Esophagus mucosa (tissue), 1 donor: ENCODE measurements around the gene SUGCT. TPM values are rescaled to one million over a fixed set of nuclear protein-coding genes. Genes with fewer than 3 reads are reported as not detected.

ENCODE experiments used
- ATAC-seq: fragments of 200-7000 bp; cut with Tn5 transposase; one replicate; pipeline ENCODE4 v1.9.1; 2020
- total RNA-seq: library from RNA; stranded (reverse); gene quantifications from one replicate; pipeline ENCODE4 v1.2.4, GENCODE V29; 2023
- donor health status: DM: yes; HTN: yes; CAD: no.

Gene SUGCT
- total RNA-seq, 1 donor from 2014 or later, result 8.2 TPM

DNA sequence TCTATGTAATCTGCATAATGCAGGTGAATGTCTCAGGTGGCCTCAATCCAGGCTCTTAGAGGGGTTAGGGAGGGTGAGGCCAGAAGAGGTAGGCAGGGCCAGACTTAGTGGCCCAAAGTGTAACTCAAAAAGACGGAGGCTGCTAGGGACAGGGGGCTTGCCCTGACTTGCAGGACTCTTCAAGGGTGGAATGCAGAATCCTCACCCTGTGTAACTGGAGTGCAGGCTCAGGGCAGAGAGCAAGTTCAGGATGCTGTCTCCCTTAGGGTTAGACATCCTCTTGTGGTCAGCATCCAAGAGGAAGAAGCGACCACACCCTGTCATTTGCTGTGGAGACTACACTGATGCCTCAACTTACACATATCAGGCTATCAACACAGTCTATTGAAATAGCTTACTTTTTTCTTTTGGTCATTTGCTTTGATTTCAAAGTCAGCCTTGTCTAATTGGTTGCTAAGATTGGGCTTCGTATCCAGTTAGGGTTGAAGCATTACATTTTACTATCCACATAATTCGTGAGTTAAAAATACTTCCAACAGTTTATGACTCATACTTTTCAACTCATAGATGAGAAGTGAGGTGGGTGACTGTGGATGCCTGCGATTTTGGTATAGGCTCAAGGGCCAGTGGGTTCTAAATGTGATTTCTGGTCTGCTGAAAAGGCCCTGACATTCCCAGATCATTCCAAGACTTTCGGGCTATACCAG is 563.6 kb downstream of the SUGCT start:
- no peak for ATAC-seq

DNA sequence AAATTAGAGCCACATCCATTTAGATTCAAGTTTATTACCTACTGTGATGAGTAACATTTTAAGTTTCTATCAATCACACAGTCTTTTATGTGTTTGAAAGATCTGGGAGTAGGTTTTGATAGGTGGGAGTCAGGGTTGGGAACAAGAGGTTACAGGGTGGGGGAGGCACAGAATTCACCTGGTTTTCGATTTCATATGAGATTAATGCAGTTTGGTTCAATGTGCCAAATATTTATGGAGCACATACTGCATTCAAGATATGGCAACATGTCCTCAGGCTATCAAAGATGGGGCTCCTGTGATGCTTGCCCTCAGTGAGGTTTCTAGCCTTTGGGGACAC is 564.1 kb downstream of the SUGCT start:
- no peak for ATAC-seq

DNA sequence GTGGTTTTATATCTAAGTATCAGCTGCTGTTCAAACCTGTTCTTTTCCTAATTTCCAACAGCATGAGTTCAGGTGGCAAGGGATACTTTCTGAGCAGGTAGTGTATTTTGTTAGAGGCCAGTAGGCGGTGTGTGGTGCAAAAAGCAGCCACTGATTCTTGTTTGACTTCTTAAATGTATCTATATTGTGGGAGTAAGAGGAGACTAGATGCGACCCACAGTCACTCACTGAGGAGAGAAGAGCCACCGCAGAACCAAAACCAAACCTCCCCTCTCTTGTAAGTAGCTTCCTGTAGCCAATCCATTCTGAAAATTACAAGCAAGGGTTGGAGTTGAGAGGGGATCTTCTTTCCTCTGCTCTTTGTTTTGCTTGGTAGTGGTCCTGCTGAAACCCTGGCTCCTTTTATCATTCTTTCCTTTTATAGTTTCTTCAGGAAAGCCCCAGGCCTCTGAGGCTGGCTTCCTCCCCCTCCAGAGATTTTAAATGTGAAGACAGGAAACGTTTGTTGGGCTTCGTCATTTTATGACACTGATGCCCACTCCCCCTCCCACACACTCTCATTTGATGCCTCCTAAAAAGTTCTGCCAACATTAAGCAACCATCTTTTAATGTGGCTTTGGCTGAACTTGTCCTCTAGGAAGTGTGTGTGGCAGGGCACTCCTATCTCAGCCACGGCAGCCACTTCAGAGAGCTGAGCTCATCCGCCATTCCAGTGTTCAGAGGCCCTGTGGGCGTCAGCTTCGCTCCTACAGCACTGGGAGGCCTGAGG is 566.0 kb downstream of the SUGCT start:
- no peak for ATAC-seq

DNA sequence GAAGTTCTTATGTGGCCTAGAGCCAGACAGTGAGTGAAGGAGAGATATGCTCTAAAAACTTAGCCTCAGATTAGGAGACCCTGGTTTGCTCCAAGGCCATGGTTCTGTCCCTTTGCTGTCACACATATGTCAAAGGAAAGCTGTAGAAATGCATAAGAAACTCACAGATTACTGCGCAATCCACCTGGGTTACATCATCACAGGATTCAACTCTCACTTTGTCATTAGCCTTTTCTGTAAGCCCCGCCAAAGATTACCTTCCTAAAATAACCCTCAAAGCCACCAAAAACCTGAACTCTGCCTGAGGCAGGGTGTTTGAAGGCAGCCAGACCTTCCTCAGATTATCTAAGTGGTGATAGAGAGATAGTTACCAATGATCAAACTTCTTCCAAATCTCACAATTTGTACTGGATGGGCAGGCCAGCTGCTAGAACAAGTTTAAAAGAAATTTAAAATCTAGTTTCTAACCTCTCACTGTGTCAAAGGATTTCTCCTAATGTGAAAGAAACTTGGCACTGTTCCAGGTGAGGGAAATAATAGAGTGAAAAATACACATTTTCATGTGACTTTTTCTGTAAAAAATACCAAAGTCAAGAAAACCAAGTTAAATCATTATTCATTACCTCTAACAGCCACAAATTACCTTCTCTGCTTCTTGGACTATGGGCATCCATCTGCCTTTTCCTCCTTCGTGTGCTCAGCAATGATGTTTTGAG is 567.2 kb downstream of the SUGCT start:
- ATAC-seq, result no peak

DNA sequence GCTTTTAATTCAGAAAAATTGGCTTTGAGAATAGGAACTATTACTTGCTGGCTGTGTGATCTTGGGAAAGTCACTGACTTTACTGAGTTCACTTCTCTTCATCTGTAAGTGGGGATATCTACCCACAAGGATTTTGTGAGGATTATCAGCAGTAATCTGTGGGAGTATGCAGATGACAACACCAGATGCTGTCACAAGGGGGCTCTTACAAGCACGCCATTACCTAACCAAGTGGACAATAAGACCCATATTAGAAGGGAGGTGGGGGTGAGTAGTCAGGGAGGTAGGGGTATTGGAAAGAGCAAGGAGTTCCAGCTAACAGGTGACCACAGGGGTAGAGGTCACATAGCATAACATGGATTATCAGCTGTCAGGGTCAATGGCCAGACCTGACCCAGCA is 569.4 kb downstream of the SUGCT start:
- ATAC-seq, result no peak

DNA sequence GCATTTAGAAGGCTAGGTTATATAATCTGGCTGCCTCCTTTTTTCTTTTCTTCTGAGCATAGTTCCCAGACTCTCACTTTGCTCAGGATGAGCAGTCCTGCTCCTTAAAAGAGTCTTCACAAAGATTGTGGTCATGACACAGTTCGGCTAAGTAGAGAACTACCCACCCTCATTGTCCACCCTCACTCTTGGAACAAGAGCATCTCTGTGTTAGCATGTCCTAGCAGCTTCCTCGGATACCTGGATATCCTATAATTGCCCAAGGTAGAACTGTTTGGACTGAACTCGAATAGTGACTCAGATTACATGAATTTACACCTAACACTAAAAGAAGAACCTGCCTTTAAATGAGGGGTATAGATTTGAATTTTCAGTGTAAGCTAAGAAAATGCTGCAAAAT is 572.0 kb downstream of the SUGCT start:
- ATAC-seq, result no peak

DNA sequence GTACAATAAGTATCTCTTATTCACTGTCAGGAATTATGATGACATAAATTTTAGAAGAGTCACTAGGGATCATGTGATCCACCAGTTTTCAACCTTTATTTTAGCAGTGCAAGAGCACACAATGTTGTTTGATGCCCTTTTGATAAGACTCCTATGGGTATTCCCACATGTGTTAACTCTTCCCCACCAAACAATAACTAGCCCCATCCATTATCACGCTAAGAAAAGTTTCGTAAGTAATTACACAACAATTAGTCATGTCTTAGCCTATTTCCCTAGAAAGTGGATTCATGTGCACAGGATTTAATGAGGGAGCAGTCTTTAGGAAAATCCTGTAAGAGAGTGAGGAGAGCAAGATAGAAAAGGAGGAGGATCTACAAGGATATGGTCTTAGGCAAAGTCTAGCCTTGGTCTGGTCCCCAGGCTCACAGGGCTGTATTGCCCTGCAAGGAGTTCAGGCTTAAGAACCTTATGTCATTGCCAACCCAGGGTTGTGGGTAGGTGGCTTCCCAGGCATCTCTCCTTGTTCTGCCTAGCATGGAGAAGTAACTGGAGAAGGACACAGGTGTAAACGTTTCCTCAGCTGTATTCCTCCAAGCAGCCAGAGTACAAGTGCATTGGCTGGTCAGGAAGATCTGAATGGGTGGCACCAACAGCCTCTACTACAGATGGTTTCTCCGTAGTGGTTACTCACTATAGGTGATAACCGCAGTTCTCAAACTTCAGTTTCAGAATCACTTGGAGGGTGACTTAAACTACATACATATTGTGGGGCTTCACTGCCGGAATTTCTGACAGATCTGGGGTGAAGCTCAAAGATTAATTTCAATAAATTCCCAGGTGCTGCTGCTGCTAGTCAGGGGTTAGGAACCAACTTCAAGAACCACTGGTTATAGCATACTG is 574.5 kb downstream of the SUGCT start:
- no peak for ATAC-seq

DNA sequence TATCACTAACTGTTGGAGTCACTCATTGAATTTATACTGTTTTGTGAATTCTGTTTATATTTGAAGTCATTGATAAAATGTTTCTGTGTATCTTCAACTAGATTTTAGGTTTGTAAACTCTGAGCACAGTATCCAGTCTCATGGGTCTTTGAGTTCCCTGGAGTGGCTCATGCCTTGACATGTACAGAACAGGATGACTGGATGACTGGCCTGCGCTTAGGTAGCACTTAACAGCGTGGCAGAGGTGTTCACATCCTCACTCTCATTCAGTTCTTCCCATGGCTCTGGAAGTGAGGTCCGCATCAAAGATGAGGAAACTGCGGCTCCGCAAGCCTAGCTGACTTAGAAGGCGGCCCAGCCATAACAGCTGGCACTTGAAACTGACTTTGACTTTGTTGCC is 576.9 kb downstream of the SUGCT start:
- ATAC-seq, result peak; percentile 49

- ATAC-seq, result no peak
Observed at GRCh38 chr7:40714363-40715052, 579.7 kb downstream of the SUGCT start.

- no peak for ATAC-seq
Observed at GRCh38 chr7:40715053-40715430, 580.2 kb downstream of the SUGCT start.

DNA sequence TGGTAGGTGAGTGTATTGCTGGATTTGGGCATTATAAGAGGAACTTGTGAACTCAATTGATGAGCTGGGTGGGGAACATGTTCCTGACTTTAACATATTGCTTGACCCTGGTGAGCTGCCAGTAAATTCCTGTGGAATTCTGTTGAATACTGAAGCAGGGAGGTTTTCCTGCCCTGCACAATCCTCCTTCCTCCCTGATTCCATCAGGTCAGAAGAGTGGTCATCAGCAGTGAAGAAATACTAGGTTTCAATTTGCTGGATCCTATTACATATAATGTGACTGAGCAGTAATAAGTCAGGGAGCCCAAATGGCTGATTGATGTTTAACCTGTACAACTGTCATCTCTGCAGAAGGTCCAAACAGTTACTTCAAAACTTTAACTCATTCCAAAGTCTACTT is 581.2 kb downstream of the SUGCT start:
- ATAC-seq, result no peak

GRCh38 chr7:40717242-40717641 is 582.4 kb downstream of the SUGCT start:
- peak; percentile 99 for ATAC-seq

DNA sequence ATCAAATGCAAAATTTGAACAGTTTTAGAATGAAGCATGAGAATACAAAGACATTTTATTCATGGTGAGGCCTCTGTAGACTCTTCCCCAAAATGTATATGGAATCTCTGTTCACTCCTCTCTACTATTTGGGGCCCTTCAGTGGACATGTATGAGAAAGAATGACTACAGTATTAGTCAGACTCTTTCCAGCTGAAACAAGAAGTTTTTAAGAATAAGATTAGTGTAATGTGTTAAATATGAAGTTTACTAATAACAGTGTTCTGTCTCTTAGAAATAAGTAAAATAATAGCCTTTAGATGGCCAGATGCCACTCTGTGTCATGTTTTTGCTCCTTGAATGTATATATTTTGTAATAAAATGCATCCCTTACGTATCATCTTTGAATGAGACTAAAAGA is 585.6 kb downstream of the SUGCT start:
- ATAC-seq, result no peak

- no peak for ATAC-seq
Observed at GRCh38 chr7:40721342-40721949, 586.6 kb downstream of the SUGCT start.

DNA sequence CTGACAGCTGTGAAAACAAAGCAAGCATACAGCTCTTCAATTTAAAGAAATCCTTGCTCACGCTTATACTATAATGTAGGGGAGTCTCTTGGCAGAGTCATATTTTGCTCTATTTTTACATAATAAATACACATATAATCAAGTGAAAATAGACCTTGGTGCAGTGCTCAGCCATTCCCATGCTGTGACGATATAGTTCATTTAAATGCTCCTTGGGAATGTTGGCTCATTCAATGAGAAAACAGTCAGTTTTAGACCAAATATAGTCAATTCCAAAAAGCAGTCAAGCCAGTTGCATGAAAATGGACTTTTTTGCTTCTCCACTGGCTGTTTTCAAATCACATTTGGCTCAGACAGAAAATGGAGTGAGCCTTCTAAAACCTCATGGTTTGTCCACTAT is 587.4 kb downstream of the SUGCT start:
- ATAC-seq, result no peak

DNA sequence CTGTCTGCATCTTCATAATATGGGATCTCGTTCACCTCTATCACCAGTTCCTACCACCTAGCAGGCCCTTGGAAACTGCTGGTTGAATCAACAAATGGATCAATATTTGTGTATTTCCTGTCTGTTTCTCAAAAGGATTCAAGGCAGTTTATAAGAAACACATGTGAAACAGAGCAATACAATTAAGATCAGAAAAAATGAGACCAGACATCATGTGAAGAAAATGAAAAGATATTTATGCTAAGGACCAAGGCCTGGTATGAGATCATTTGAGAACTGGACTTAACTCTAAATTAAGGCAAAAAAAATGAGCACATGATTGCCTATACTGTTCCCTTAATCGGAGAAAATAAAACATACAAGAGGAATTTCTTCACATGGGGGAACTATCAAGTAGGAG is 589.0 kb downstream of the SUGCT start:
- no peak for ATAC-seq

DNA sequence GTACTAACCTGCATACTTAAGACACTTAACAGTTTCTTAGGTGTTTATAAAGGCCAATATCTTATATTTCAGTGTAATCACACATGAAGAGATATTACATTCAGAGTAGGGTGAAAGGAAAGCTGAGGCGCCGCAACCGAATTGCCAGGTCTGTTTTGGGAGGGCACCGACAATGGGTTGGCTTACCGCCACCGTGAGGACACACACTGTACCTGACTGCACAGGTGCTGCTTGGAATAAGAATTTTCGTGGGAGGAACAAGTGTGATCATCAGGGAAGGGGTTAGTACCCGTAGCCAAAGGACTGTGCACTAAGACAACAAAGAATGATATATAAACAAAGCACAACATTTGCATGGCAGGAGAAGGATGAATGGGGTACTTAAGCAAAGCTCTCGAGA is 591.8 kb downstream of the SUGCT start:
- ATAC-seq, result no peak

- no peak for ATAC-seq
Observed at GRCh38 chr7:40733114-40733513, 598.3 kb downstream of the SUGCT start.

GRCh38 chr7:40733578-40733977 is 598.8 kb downstream of the SUGCT start:
- ATAC-seq, result no peak

GRCh38 chr7:40739257-40739656 is 604.5 kb downstream of the SUGCT start:
- ATAC-seq, result no peak

- ATAC-seq, result no peak
Observed at GRCh38 chr7:40742270-40742669, 607.5 kb downstream of the SUGCT start.
